SW 1271 (cell line): ENCODE results near the gene FMN1.

Experiments used
- DNase-seq, 2 experiments: peaks; one replicate each; lab custom pipeline; 2025; lab: John Stamatoyannopoulos, UW

FMN1 gene

DNA sequence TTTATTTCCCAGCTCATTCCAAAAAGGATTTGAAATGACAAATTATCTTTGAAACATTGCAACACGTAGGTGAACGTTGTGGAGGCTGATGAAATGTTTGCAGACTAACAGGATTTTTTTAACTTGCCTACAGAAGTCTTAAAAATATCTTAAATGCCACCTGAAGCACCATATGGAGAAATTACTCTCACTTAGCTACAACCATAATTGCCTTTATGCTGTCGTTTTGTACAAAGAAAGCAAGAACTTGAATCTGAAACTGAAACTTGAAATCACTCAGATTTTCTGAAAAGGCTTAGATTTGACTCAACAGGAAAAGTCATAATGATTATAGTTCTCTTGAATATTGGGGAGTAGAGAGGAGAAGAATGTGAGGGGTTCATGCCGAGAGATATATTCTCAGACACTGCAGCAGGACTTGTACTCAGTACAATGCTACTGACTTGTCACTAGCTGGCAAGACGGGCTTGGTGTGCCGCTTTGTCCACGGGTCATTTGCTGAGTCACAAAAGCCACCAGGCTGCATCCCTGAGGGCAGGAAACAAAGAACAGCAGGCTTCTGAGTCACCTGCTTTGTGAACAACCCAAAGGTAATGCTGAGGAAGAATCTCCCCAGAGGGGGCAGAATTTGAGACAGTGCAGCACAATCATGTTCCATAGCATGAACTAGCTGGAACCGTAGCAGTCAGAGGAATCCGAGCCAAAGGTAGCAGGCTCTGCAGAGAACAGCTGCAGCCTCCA, 7.1 kb upstream of the FMN1 start:
- peak; percentile 81 to 82 for DNase-seq

GRCh38 chr15:33200903-33201302, 6.4 kb upstream of the FMN1 start:
- DNase-seq = no peak

DNA sequence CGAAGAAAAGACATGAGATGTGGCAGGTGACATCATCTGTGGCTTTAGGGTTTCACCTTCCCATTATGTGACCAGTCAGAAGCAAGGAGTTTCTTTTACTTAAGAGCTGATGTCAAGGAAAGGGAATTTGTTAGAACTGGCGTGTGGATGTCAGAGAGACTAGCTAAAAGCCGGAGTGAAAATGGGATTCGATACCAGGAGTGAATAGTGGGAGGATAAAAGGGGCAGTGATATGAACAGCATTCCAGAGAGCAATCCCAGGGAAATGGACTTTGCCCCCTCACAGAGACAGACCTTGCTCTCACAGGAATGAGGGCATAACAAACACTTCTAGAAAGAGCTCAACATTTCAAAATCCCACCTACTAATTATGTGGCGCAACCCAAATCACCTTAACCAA, 5.9 kb upstream of the FMN1 start:
- no peak for DNase-seq

DNA sequence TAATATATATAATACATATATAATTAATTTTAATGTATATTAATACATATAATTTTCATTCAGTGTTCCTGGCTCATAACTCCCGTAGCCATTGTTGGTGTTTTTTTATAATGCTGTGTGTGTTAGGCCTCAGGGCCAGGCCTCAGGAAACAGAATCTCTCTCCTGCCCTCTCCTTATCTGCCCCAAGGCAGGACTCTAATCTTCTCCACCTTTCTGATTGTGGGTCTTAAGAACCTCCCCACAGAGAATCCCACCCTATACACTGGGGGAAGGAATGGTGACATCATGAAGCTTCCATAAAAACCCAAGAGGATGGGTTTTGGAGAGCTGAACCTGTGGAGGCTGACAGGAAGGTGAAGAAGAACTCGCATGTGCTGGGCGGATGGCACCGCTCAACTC, 4.0 kb upstream of the FMN1 start:
- no peak for DNase-seq

DNA sequence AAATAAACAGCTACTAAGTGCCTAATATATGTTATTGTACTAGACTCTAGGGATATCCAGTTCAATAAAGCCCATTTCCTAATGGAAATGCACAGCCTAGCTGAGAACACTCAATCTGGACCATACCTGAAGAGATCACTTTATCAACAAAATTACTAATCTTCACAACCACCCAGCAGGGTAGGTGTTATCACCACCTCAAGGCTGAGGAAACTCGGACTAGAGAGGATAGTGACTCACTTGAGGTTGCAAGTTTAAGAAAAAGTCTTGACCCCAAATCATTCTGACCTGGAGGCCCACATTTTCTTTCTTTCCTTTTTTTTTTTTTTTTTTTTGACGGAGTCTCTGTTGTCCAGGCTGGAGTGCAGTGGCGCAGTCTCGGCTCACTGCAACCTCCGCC, 3.1 kb upstream of the FMN1 start:
- no peak for DNase-seq

- no peak for DNase-seq
Measured at GRCh38 chr15:33194237-33194636, 277 bp downstream of the FMN1 start.

DNA sequence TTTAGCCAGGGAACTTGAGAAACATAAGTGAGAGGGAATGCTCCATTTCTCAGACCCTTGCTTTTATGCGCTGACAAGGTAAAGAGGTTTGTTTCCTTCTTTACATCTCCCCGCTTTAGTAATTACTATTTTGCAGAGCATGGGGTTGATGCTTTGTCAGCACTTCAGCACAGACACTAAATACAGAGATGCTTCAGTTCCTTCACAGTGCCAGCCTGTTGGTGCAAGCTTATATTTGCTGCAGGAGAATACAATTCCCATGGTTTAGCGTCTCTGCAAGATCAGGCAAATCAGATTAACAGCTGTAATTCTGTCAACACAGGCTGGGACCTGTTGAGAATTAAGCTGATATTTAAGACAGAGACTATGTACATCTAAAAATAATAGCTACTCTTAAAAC, 2.9 kb downstream of the FMN1 start:
- DNase-seq = no peak

DNA sequence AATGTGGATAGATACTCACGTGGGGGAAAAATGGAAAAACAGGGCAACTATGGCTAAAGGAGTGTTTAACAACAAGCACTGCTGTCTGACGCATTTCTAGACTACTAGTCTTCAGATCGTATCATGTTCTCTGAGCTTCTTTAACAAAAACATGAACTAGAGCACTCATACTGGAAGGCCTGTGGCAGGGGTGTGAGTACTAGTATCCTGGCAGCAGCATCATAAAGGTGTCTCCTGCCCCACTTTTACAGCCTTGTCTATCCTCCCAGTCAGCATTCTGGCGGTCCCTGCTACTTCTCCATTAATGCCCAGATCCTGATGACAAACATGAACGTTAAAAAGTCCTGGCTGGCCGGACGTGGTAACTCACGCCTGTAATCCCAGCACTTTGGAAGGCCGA, 4.0 kb downstream of the FMN1 start:
- DNase-seq = no peak

GRCh38 chr15:33188641-33189257, 5.8 kb downstream of the FMN1 start:
- DNase-seq = no peak

DNA sequence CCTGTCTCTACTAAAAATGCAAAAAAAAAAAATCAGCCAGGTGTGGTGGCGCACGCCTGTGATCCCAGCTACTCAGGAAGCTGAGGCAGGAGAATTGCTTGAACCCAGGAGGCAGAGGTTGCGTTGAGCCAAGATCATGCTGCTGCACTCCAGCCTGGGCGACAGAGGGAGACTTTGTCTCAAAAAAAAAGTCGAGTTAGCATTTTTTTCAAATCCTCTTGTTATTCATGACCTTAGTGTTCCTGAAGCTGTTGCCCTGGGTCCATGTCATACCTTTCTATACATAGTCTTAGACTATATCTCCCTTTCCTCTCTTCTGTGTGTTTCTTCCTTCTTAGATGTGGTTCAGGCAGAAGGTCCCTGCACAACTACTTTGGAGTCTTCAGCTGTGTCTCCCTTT, 6.4 kb downstream of the FMN1 start:
- no peak for DNase-seq

DNA sequence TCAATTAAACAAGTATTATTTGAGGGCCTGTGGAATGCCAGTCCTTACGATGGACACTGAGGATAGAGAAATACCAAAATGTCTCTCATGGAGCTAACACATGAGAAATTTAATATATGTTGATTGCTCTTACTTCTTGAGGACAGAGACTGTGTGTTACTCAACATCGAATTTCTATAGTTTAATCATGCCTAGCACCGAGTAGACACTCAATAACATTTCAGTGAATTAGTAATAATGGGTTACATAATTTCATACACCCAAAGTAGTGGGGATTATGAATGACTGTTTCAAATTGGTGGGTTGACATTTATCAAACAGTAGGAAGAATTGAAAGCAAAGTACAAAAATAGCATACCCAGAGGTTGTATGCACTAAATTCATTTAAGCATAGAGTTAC, 11.2 kb downstream of the FMN1 start:
- no peak for DNase-seq

DNA sequence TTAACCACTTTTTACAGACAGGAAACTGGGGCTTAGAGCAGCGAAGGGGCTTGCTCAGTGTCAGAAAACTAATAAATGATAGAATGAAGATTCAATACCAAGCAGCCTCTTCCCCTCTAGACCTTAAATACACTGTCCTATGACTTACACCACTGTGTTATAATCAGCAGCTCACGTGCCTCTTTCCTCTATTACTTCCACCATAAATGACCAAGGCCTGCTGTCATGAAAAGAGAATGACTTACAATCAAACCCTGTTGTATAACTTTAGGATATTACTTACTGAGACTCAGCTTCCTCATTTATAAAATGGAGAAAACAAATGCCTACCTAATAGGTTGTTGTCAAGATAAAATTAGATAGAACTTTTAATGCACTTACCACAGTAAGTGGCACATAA, 11.6 kb downstream of the FMN1 start:
- no peak for DNase-seq

GRCh38 chr15:33182278-33182905, 12.1 kb downstream of the FMN1 start:
- DNase-seq = no peak

GRCh38 chr15:33179874-33180273, 14.6 kb downstream of the FMN1 start:
- no peak for DNase-seq

DNA sequence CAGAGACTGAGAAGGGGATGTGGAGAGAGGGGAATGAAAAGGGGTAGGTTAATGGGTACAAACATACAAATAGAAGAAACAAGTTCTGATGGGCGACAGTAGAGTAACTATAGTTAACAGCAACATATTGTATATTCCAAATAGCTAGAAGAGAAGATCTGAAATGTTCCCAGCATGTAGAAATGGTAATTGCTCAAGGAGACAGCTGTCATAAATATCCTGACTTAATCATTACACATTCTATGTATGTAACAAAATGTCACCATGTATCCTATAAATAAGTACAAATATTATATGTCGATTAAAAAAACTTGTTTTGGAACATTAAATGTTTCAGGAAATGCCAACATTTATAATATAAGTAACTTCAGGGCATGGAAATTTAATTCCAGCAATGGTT, 23.3 kb downstream of the FMN1 start:
- DNase-seq = no peak

DNA sequence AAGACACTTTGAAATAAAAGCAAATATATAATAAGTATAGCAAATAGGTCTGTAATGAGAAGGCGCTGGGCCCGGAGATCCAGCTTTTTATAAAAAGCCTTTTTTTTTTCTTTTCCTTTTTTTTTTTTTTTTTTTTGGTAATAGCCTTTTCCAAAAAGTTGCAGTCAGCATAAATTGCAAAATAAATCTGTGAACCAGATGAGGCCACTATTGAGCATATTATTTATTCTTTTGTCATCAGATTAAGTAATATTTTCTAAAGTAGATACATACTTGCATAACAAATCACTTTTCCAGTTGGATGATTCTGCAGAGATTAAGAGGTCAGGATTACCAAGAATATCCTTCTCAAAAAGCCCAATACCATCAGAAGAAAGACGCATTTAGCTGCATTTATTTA, 24.9 kb downstream of the FMN1 start:
- DNase-seq = no peak

DNA sequence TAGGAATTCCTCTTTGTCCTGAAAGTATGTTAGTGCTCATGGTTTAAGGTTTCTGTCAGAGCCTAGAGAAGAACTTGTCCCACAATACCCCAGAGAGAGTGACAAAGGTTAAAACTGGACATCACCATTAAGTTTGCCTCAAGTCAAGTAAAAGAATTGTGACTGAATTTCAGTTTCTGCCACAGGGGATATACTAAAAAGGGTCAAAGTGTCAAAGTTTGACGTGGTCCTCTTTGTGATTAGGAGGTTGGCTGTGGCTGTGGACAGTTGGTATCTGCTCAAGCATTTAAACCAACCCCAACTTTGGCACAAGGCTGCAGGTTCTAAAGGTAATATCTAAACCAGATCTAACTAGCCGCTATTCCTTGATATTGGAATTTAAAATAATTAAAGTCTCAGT, 26.1 kb downstream of the FMN1 start:
- no peak for DNase-seq

- no peak for DNase-seq
Measured at GRCh38 chr15:33163816-33164215, 30.7 kb downstream of the FMN1 start.

DNA sequence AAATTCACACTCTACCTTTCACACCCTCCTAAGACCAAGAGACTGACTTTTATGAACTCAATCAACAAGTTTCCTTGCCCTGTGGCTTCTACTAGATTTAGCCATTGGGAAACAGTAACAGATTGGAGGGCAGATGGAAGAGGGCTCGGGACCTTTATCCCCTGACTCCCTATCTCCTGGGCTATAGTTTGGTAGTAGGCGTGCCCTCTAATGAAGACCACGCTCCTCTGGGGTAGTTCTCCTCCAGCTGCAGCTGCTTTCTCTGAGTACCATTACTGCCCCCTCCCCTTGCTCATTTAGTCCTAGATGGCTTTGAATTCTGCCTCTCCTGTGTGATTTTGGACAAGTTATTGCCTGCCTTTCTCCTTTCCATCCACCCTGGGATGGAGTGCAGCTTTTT, 33.3 kb downstream of the FMN1 start:
- DNase-seq = no peak

GRCh38 chr15:33160581-33161165, 33.8 kb downstream of the FMN1 start:
- DNase-seq = no peak

GRCh38 chr15:33159726-33160453, 34.6 kb downstream of the FMN1 start:
- DNase-seq = no peak

DNA sequence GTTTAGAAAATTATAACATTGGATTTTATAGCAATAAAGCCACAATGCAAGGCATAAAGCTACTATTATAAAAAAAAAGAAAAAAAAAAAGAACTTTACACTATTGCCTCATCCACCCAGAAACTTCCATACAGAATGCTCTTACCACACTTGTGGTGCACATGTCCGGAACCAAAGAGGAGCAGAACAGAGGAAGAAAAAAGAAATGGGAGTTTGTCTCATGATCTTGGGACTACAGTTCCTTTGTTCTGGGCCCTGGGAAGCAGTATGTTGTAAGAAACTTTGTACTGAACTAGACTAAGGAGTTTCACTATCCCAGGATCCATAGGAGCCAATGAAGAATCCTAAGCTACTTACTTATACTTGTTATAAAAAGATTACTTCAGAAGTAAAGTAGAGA, 36.1 kb downstream of the FMN1 start:
- no peak for DNase-seq
